ELF-1 (cell line): ENCODE data around the gene EPHA6.

Experiments
- DNase-seq: peaks from one replicate; pipeline ENCODE4 v3.0.0-alpha.2; 2016; ENCODE audit warnings: low read depth, low spot score

The EPHA6 gene

GRCh38 chr3:97691354-97691753 is 877.0 kb downstream of the EPHA6 start:
- DNase-seq, result no peak

- DNase-seq, result no peak
Observed at GRCh38 chr3:97692389-97692788, 878.0 kb downstream of the EPHA6 start.

- DNase-seq, result no peak
Observed at GRCh38 chr3:97692831-97693230, 878.4 kb downstream of the EPHA6 start.

- no peak for DNase-seq
Observed at GRCh38 chr3:97694876-97695275, 880.5 kb downstream of the EPHA6 start.

GRCh38 chr3:97698691-97699090 is 884.3 kb downstream of the EPHA6 start:
- no peak for DNase-seq

- DNase-seq, result no peak
Observed at GRCh38 chr3:97699889-97700288, 885.5 kb downstream of the EPHA6 start.

- no peak for DNase-seq
Observed at GRCh38 chr3:97705764-97706163, 891.4 kb downstream of the EPHA6 start.

- no peak for DNase-seq
Observed at GRCh38 chr3:97706226-97706625, 891.8 kb downstream of the EPHA6 start.

- no peak for DNase-seq
Observed at GRCh38 chr3:97711654-97712053, 897.3 kb downstream of the EPHA6 start.

- DNase-seq, result no peak
Observed at GRCh38 chr3:97712919-97713318, 898.5 kb downstream of the EPHA6 start.

- DNase-seq, result no peak
Observed at GRCh38 chr3:97713634-97714033, 899.2 kb downstream of the EPHA6 start.

- DNase-seq, result peak; percentile 64
Observed at GRCh38 chr3:97719156-97719821, 904.9 kb downstream of the EPHA6 start.

- DNase-seq, result no peak
Observed at GRCh38 chr3:97720417-97720816, 906.0 kb downstream of the EPHA6 start.

GRCh38 chr3:97721446-97721845 is 907.1 kb downstream of the EPHA6 start:
- DNase-seq, result no peak

- DNase-seq, result no peak
Observed at GRCh38 chr3:97736928-97737327, 922.5 kb downstream of the EPHA6 start.

- DNase-seq, result no peak
Observed at GRCh38 chr3:97738761-97739160, 924.4 kb downstream of the EPHA6 start.

GRCh38 chr3:97742036-97742435 is 927.6 kb downstream of the EPHA6 start:
- DNase-seq, result no peak

- no peak for DNase-seq
Observed at GRCh38 chr3:97744289-97744688, 929.9 kb downstream of the EPHA6 start.

- no peak for DNase-seq
Observed at GRCh38 chr3:97763586-97764406, 949.4 kb downstream of the EPHA6 start.

GRCh38 chr3:97764407-97765238 is 950.2 kb downstream of the EPHA6 start, which contains the start of gene ARL6:
Gene ARL6, plus strand, starts transcription at chr3:97764758. Its CDS starts 3,350 bp downstream, at chr3:97768108.
- peak; percentile 92 for DNase-seq

- DNase-seq, result no peak
Observed at GRCh38 chr3:97765336-97765735, 950.9 kb downstream of the EPHA6 start.

GRCh38 chr3:97772926-97773325 is 958.5 kb downstream of the EPHA6 start:
- DNase-seq, result no peak
